Stimulated activated CD4-positive, alpha-beta T cell treated with anti-CD3 and anti-CD28 coated beads, Interleukin-4, amount 100 ng/mL, for 1 hour (primary cell): ENCODE results near the gene GLUD1.
"Not testable (repeated sequence)": the region's sequence is repeated elsewhere in the genome, so short reads cannot be mapped to it uniquely, and the experiment has no call there.

ENCODE experiments used
- DNase-seq: peaks from one replicate; pipeline ENCODE4 v3.0.0-alpha.2; 2020

GLUD1 gene

DNA sequence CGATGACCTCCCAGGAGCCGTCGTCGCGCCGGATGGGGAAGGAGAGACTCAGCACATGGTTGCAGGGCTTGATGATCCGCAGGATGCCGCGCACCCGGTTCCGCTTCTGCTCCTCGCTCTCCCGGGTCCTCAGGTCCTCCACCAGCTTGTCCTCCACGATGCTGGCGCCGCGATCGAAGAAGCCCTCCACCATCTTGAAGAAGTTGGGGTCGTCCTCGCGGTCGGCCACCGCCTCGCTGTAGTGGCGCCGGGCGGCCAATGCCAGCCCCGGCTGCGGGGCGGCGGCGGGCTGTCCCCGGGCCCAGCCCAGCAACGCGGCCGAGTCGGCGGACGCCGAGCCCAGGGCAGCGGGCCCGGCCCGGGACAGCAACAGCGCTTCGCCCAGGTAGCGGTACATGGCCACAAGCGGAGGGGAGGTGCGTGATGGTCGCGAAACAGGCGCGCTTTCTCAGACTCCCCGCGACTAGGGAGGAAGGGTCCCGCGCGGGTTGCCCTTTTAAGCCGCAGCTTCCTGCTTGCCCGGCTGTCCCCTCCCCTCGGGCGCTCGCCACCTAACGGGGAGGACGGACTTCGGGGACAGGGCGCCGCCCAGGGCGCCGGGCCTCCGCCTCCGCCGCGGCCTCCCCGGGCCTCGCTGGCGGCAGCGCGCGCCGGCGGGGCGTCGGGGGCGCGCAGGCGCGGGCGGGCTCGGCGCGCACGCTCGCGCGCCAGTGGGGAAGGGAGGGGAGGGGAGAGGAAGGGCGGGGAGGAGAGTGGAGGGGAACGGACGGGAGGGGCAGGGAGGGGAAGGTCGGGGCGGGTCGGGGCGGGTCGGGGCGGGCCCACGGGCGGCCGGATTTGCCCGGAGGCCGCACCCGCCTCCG lies at the start of gene GLUD1, which contains the start of gene SHLD2:
Gene GLUD1, minus strand, starts transcription at position 471 of the 863 bp plus-strand sequence. Its CDS starts 74 bp downstream, at position 397.
Gene SHLD2, plus strand, starts transcription at position 834 of the 863 bp plus-strand sequence. CDS start 56,149 bp downstream, outside the sequence.
- peak; percentile 83 for DNase-seq

GRCh38 chr10:87143109-87143418 lies 48.4 kb upstream of the GLUD1 start:
- not testable (repeated sequence) for DNase-seq

GRCh38 chr10:87142230-87143108 lies 47.8 kb upstream of the GLUD1 start:
- DNase-seq: not testable (repeated sequence)

- not testable (repeated sequence) for DNase-seq
Measured at GRCh38 chr10:87137478-87137877, 42.8 kb upstream of the GLUD1 start.

- not testable (repeated sequence) for DNase-seq
Measured at GRCh38 chr10:87134440-87134839, 39.8 kb upstream of the GLUD1 start.

- not testable (repeated sequence) for DNase-seq
Measured at GRCh38 chr10:87133936-87134335, 39.3 kb upstream of the GLUD1 start.

DNA sequence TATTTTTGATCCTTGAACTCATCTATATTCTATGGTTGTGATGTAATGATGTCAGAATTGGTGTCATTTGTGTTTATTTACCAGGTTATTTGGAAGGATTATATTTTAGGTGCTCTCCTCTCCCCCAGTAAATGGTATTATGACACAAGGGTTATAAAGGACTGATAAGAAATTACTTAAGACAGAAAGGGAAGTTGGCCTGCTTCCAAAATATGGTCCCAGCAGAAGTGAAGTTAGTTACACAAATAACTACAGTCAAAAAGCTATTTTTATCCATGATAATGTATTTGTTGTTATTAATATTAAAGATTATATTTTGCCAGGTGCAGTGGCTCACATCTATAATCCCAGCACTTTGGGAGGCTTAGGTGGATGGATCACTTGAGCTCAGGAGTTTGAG lies 37.5 kb upstream of the GLUD1 start:
- not testable (repeated sequence) for DNase-seq

DNA sequence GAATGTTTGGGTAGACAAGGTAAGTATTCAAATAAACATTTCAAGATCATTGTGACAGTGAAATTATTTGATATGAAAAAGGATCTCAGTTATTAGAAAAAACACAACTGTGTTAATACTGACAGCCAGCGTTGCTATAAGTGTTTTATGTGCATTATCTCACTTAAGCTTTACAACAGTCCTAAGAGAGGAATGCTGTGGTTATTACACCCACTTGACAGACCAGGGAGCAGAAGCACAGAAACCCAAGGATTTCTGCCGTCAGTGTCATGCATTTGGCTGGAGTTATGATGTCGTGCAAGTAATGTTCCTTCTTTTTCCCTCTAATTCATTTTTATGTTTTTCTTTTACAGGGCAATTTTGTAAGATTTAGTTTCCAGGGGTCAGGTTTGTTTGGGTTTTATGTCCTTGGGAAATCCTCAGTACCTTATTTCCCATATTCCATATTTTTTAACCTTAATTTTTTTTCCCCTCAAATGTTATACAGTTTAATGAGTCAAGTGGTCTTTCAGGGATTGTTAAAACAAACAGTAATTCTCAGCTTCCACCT lies 33.0 kb upstream of the GLUD1 start:
- DNase-seq: not testable (repeated sequence)

DNA sequence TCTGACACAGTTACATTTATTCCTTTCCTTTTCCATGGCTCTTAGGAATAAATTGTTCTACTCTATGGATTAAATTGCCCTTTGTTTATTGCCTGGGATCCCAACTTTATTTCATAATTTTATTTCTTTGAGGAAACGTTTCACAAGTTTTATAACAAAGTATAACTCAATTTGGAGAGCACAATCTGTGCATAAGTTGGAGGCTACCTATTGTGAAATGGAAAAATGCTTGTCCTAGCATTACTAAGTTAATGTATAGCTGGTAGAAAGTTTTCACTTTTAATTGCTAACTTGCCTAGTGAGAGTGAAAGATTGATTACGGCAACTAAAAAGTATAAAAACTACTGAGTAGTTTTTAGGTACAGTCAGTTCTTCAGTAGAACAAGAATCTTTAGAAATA lies 32.4 kb upstream of the GLUD1 start:
- not testable (repeated sequence) for DNase-seq

DNA sequence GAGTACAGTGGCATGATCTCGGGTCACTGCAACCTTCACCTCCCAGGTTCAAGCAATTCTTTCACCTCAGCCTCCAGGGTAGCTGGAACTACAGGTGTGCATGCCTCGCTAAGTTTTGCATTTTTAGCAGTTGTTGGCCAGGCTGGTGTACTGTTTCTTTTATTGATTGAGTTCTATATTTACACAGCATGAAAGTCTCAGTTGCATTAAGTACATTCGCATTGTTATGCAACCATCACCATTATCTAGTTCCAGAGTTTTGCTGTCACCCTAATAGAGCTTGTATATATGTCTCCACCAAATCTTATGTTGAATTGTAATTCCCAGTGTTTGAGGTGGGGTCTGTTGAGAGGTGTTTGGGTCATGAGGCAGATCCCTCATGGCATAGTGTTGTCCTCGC lies 28.7 kb upstream of the GLUD1 start:
- DNase-seq: not testable (repeated sequence)

DNA sequence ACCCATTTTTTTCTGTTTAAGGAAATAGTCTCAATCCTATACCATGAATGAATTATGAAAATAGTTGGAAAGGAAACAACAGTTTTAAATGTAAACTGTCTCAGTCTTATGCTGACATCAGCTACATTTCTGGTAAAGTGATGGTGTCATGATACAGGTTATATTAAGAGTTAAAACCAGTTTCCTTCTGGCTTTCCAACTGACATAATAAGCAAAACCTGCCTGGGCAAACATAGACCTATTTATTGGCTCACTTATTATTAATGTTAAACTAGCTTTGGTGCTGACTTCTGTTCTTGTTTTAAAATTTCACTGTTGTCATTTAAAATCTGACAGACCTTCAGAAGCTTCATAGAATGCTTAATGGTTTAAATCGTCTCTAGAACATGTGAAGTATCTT lies 24.4 kb upstream of the GLUD1 start:
- not testable (repeated sequence) for DNase-seq

DNA sequence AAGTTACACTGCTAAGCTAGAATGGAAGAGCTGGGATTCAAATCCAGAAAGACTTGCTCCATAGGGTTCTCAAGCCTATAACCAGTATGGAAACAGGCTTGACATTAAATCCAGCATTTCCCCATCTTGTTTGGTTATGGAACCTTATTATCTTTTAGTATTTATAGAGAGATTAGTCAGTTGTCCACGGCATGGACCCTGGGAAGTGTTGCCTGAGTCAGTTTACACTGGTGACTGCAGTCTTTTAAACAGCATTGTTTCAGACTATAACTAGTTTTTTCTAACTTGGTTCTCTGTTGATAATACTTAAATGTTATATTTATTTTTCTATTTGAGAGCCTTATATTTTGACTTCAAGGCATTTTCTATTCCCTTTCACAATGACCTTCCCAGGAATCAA lies 23.5 kb upstream of the GLUD1 start:
- not testable (repeated sequence) for DNase-seq

DNA sequence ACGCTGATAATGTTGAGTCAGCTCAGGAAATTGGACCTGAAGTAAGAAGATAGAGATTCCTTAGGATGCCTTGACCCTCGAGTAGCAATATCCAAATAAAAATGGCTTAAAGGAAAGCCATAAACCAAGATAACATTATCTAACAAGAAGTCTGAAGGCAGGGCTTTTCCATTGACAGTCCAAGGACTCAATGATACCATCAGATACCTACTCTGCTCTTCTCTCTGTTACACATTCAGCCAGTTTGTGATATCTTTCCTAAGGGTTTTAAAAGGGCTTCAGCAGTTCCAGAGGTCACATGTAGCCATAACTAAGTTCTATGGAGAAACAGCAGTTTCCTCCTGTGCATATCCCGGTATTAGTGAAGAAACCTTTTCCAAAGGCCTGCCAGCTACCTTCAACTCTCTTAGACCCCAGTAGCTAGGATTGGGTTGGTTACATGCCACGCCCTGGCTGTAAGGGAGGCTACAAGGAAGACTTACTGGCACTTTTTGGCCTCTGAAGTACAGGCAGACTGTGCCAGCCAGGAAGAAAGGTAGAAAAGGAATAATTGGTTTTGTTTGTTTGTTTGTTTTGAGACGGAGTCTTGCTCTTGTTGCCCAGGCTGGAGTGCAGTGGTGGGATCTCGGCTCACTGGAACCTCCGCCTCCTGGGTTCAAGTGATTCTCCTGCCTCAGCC lies 10.9 kb upstream of the GLUD1 start:
- no peak for DNase-seq

DNA sequence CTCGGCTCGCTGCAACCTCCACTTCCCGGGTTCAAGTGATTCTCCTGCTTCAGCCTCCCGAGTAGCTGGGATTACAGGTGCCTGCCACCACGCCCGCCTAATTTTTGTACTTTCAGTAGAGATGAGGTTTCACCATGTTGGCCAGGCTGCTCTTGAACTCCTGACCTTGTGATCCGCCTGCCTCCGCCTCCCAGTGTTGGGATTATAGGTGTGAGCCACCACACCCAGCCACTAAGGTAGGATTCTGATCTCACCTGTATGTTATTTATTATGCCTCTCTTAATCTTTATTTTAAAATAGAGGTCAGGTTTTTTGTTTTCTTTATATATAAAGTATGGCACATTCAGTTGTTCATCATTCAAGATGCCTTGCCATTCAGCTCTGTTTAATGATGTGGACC lies 10.1 kb upstream of the GLUD1 start:
- DNase-seq: not testable (repeated sequence)

GRCh38 chr10:87101996-87102395 lies 7.4 kb upstream of the GLUD1 start:
- no peak for DNase-seq

- peak; percentile 69 for DNase-seq
Measured at GRCh38 chr10:87095236-87095945, 748 bp upstream of the GLUD1 start.

GRCh38 chr10:87093632-87094372 lies 841 bp downstream of the GLUD1 start:
- DNase-seq: peak; percentile 71

- no peak for DNase-seq
Measured at GRCh38 chr10:87092861-87093631, 1.6 kb downstream of the GLUD1 start.

DNA sequence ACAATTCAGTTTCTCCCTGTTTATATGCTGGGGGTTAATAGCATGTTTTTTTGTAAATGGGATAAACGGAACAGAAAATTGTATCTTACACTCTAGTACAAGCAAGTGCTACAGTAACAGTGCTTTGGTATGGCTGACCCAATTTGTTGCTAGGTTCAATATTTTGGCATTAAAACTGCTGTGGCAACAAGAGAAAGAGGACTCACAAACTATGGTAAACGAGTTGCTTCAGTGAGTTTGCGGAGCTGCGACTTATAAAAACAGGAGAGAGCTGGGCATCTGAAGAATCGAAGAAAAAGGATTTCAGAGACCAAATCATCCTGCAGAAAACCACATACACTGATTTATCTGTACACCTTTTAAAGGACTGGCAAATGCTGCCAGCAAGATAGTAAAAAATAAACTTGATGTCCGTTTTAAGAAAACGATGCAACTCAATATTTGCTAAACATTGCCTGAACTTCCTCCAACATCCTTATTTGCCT lies 2.2 kb downstream of the GLUD1 start:
- DNase-seq: no peak

DNA sequence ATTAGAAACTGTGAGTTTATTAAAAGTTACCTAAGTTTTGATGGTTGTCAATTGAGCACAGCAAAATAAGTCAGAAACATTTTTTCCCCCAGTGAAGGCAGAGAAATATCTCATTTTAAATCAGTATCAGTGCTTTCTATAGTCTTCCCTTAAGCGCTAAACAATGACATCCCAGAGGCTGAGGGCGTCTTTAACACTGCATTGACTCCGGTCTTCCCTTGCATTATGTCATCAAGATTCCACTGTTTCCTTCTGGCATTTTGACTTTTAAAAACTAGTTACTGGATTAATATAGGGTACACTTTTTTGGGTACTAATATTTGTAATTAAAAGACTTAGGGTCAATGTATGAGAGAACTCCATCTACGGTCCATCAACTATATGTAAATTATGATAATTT lies 3.9 kb downstream of the GLUD1 start:
- no peak for DNase-seq
